CD4-positive, alpha-beta T cell treated with Interleukin-12 subunit alpha and Interleukin-12 subunit beta, for 1 hour (primary cell): Measurements from ENCODE around the gene PCDH9.

Source experiments
- DNase-seq: peaks from one replicate; pipeline ENCODE4 v3.0.0-alpha.2; 2020

The PCDH9 gene

DNA sequence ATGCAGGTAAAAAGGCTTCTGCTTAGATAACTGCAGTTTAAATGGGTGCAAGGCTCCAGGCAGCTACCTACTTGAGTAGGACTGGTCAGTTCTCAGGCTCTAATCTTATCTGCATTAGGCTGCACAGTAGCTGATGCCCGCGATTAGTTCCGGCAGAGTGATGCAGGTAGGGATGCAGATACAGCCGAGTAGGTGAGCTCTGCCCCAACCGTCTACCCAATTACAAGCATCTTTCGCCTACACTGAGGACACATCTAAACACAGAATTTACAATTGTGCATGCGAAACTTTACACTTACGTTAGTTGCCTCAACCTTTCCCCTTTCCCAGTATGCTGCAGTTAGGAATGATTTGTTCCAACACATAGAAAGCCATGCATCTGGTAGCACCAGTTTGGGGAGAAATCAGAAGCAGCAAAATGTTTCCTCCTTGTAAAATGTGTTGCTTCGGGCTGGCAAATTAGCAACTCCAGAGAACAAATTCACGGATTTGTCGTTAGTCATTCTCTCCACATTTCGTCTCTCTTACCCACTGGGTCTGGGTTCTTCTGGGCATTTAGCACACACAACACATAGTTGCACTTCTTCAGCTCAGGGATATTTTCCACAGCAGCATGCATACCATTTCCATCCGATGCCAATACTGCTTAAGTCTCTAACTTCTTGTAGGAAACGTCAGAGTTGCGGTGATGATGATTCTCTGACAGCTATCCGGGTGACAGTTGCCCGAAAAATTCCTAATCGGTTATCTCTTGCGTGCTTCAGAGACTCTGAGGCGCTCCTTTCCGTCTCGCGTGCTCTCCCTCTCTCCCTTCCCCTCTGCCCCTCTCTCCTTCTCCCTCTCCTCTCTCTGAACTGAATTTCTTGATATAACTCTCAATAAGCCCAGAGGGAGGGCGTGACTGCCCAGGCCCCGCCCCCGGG lies at the start of gene PCDH9:
TSS of gene PCDH9 (minus strand) at position 856 of the 923 bp plus-strand sequence. CDS start 1,896 bp downstream, outside the sequence.
- no peak for DNase-seq

DNA sequence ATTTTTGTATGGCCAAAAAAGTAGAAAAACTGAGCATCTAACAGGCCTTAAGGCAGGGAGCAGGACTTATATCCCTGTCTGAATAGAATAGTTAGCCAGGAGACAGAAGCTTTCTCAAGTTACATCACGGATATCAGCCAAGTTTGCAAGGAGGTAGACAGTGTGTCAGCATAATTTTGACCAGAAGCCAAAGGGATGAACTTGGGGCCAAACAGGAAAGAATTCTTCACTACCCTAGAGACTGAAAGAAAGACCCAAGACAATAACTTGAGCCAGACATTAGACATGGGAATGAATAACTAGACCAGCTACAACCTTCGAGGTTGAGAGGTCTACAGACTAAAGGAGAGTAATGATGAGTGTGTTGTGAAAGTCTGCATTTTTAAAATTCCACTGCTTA lies 48.1 kb upstream of the PCDH9 start:
- no peak for DNase-seq

GRCh38 chr13:67277581-67277980 lies 47.4 kb upstream of the PCDH9 start:
- DNase-seq: no peak

DNA sequence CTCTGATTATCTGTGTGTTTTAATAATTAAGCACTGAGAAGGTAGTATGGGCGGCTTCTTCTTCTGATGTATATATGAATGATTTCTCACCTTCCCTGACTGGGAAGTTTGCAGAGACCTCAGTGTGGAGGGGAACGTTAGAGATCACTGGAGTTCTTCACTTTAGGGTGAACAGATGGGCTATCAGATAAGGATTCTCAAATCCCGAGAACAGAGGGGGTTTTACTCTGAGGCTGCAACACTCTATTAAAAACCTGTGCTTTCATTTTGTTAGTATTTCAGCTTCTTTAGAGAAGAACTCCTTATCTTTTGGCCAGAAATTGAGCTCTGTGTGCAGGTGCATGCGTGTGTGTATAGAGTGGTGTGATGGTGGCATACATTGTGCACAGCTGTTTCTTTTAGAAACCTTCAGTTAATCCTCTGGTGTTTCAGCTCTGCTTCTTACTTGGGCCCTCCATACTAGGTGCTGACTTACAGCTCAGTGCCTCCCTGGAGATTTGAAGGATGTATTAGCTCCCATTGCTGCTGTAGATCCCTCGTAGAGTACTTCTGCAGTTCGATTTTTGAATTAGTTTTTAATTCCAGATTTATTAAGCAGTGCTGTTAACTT lies 45.3 kb upstream of the PCDH9 start:
- DNase-seq: no peak

DNA sequence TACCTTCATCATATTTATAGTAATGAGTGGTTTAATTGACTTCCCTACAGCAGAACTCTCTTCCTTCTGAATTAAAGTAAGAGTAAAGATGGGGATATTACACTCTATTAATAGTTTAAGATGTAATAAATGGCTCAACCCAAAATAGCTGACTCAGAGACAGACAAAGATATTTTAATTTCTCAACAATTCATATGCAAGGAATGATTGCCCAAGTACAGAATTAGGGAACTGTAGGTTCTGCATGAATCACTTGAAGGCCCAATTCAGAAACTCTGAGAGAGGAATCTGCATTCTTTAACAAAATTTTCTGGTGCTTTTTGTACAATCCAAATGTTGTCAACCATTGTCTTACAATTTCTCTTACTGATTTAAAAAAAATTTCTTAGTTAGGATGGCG lies 42.9 kb upstream of the PCDH9 start:
- DNase-seq: no peak

DNA sequence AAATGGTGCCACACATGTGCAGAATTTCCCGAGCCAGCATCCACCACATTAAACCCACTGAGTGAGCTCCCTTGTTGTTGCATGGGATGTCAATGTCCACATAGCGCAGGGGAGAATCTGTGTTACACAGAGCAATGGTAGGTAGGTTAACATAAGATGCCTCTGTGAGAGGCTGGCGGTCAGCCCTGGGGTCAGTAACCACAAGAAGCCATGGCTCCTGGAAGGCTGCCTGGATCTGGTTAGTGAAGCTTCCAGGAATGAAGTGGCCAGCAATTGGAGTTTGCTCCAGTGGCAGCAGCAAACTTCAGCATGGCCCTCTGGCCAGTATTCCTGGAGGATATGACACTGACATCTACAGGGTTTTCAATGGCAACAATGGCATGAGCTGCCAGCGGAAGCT lies 37.0 kb upstream of the PCDH9 start:
- DNase-seq: no peak

DNA sequence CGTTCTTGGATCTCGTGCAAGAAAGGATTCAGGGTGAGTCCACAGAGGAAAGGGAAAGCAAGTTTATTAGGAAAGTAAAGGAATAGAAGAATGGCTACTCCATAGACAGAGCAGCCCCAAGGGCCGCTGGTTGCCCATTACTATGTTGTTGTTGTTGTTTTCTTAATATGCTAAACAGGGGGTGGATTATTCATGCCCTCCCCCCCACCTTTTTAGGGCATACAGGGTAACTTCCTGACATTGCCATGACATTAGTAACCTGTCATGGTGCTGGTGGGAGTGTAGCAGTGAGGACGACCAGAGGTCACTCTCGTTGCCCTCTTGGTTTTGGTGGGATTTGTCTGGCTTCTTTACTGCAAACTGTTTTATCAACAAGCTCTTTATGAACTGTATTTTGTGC lies 29.1 kb upstream of the PCDH9 start:
- no peak for DNase-seq

GRCh38 chr13:67258482-67258881 lies 28.3 kb upstream of the PCDH9 start:
- no peak for DNase-seq

DNA sequence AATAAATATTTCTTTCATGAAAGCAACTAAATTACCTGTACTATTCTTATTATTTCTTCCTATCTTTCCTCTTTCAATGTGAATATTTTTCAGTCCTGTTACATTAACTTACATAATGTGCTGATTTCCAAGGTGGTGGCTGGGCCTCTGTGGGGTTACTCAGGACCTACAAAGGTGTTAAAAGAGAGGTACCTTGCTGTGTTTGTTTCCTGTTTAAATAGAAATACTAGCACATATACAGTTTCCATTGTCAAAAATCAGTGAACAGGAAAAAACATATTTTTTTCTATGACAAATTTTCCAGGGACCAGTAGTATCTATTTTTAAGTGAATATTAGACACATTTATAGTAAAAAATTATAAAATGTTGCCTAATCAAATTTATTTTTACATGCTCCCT lies 8.7 kb upstream of the PCDH9 start:
- no peak for DNase-seq

DNA sequence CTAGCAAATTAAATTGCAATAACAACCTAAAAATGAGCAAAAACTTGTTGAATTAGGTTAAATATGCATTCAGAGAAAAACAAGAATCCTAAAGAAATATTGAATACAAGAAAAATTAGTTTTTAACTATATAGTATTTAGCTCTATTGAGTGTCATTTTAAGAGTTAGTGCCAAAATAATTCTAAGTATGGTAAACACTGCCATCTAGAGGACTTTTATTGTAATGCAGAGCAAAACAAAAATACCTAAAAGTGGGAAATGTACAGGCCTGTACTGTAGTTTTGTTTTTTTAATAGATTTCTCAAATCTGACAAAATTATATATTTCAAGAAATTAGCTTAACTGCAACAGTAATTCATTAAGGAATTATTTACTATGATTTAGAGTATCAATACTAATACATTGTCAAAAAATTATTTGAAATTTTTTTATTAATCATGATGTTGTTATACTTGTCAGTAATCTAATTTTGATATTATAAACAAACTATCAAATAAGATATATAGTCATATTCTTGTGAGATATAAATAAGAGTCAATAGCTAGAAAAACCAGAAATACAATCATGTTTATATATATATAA lies 8.2 kb upstream of the PCDH9 start:
- peak; percentile 37 for DNase-seq

DNA sequence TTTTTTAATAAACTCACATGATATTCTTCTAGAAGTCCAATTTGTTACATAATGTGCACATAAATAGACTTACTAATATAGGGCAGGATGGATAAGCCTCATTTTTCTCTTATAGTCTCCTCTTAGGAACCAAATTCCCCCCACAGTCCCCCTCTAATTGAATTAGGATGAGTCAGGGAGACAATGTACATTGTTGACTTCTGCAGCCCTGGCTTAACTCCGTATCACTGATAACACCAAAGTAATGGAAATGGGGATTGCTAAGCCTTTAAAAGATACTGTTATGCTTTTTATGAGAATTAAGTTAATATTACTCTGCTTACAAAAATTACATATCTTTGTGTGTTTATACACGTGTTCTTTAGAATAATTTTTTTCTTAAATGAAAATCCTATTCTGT lies 5.1 kb upstream of the PCDH9 start:
- no peak for DNase-seq

DNA sequence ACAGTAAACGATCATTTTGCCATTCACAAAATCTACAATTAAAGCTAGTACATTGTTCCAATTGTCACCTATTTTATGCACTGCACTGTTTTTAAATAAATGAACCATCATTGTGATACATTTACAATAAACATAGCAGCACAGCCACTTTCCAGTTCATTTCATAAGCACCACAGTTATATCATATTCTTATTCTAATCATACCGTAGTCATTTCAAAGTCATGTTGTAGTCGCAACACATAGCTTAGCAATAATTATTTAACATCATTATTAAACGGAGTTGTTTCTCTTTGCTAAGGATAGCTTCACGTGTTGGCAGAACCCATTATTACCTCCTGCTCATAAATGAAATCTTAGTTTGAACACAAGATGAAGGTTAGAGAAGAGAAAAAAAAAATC lies 2.2 kb upstream of the PCDH9 start:
- no peak for DNase-seq

- no peak for DNase-seq
These were observed 1.3 kb upstream of the PCDH9 start for GRCh38 chr13:67231289-67232000.

- DNase-seq: peak; percentile 80
These were observed 510 bp upstream of the PCDH9 start for GRCh38 chr13:67230404-67231288.

GRCh38 chr13:67228916-67229315 lies 1.2 kb downstream of the PCDH9 start:
- DNase-seq: no peak

DNA sequence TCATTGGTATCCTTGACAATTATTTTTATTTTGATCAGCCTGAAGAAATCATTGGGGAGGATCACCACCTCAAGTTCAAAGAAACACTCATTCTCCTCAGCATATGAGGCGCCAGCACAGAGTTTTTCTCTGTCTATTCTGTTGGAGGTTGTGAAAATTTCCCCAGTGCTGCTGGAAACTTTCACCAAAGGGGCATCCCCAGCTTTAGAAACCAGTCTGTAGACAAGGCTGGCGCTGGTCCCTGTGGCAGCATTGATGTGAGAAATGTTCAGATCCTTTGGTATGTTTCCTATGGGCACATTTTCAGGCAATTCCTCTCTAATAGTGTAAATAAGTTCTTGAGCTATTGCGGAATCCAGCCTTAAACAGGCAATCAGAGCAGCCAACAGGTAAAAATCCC lies 2.1 kb downstream of the PCDH9 start:
- DNase-seq: no peak

DNA sequence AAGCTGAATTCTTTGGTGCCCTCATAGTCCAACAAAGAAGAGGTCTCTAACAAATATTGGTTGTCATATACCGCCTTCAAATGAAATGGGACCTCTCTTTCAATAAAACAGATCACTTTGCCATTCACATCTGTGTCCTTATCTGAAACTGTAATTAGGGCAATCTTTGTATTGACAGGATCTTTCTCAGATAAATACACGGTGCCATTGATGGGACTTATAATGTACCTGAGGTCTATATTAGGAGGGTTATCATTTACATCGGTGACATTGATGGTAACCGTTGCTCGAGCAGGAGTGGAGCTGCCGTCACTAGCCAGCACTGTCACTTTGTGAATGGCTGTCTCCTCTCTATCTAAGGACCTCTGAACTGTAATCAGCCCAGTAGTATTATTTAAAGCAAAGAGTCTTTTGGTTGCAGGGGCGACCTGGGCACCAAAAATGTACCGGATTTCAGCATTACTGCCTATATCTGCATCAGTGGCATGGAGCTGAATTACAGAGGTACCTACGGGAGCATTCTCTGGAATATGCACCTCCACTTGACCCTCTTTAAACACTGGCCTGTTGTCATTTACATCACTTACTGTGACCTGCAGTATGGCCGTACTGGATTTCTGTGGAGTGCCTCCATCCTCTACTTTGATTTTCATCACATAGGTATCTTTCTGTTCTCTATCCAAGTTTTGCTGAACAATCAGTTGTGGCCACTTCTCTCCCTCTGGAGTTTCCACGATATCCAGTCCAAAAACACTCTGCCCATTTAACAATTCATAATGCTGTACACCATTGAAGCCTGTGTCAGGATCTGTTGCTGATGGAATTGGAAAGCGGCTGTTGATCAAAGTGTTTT lies 2.8 kb downstream of the PCDH9 start:
- no peak for DNase-seq

DNA sequence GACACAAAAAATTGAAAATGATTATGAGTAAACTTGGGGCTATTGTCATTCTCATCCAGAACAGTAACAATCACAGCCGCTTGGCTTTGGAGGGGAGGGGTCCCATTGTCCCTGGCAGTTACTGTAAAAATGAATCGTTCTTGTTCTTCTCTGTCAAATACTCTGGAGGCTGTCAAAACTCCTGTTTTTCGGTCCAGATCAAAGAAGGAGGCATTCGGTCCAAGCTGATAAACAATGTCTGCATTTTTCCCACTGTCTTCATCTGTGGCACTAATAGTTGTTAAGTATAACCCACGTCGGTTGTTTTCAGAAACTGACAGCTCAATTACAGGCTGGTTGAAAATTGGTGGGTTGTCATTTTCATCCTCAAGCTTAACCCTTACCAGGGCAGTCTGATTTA lies 3.4 kb downstream of the PCDH9 start:
- no peak for DNase-seq

GRCh38 chr13:67225252-67226159 lies 4.6 kb downstream of the PCDH9 start:
- DNase-seq: no peak

GRCh38 chr13:67224148-67224846 lies 5.8 kb downstream of the PCDH9 start:
- DNase-seq: peak; percentile 47
